MM.1S (cell line): ENCODE measurements around the gene SPACDR.

Experiments used
- CTCF ChIP-seq: fragments of 300-600 bp; sonication (generic); IDR thresholded peaks from 2 replicates; pipeline ENCODE4 v1.5.1; 2016; ENCODE audit warnings: antibody characterized with exemption, low read length, mixed read lengths
- EZH2 ChIP-seq: fragments of 300-600 bp; sonication (generic); optimal IDR thresholded peaks from 2 replicates; pipeline ENCODE3; 2017; ENCODE audit warnings: low read depth, mild to moderate bottlenecking, antibody characterized with exemption, low read length, mixed read lengths

DNA sequence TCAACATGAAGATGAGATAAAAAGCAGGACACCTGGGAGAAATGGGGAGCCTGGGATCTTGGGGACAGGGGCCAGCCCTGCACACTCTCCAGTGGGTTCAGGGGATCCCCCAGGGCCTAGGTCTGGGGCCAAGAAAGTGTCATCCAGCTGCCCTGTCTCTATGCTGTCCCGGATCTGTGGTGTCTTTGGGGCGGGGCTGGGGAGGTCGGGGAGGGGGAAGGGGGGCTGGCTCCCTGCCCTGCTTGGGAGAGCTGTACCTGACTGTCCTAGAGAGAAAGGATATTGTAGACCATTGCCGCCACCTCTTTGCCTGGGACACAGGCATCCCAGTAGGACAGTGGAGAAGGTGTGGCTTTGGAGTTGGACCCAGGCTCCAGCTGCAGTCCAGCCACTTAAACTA, 7.0 kb upstream of the SPACDR start:
- TF ChIP-seq CTCF = no peak
- no peak for TF ChIP-seq EZH2
